Stimulated activated CD8-positive, alpha-beta memory T cell treated with anti-CD3 and anti-CD28 coated beads, Interleukin-15, amount 100 ng/mL, for 1 hour (primary cell): ENCODE measurements around the gene SH3PXD2B.
"Not testable (repeated sequence)": the region's sequence is repeated elsewhere in the genome, so short reads cannot be mapped to it uniquely, and the experiment has no call there.

Experiments
- DNase-seq: peaks from one replicate; pipeline ENCODE4 v3.0.0-alpha.2; 2020; ENCODE audit warnings: low read depth

Gene SH3PXD2B

DNA sequence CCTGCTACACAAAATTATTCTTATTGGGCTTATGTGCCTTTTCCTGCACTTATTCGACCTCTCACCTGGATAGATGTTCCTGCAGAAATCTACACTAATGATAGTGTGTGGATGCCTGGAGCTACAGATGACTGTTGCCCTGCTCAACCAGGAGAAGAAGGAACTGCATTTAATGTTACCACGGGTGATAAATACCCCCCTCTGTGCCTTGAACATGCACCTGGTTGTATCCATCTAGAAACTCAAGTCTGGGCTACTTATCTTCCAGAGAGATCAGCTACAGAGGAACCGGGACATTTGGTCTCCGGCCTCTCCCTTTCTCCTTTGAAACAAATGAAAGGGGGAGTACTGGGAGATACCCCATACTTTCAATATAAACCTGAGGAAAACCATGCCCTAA, 54.5 kb downstream of the SH3PXD2B start:
- DNase-seq, result no peak

GRCh38 chr5:172399336-172399735, 55.0 kb downstream of the SH3PXD2B start:
- no peak for DNase-seq

GRCh38 chr5:172398645-172399044, 55.7 kb downstream of the SH3PXD2B start:
- DNase-seq, result not testable (repeated sequence)

DNA sequence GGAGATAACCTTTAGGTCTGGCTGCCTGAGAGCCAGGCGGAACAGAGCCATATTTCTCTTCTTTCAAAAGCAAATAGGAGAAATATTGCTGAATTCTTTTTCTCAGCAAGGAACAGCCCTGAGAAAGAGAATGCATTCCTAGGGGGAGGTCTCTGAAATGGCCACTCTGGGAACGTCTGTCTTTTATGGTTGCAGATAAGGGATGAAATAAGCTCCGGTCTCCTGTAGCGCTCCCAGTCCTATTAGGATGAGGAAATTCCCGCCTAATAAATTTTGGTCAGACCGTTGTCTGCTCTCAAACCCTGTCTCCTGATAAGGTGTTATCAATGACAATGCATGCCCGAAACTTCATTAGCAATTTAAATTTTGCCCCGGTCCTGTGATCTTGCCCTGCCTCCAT, 57.3 kb downstream of the SH3PXD2B start:
- DNase-seq, result not testable (repeated sequence)

DNA sequence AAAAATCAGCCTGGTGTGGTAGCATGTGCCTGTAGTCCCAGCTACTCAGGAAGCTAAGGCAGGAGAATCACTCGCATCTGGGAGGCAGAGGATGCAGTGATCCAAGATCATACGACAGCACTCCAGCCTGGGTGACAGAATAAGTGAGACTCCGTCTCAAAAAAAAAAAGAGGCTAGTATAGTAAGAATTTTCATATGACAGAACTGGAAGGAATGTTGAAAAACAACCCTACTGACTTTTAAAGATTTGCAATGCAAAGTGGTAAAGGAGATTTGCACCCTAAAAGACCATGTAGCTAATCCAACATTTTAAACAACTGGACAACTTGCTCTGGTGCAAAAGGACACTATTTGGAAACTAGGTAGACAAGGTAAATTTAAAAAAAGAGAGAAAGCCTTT, 58.1 kb downstream of the SH3PXD2B start:
- no peak for DNase-seq

DNA sequence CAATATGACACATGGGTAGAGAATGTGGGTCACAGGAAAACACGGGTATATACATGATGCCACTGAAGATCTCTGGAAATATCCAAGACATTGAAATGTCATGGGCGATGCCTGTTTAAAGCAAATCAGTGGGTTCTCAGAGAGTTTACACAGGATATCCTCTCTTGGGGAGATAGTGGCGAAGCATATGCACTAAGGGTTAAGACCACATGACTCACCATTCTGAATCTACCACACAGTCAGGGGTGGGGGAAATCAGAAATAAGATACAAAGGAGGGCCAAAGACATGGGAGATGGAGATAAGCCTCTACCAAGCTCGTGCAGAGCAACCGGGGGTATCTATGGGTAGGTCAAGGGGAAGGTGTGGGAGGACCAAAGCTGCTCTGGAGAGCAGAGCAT, 58.8 kb downstream of the SH3PXD2B start:
- DNase-seq, result no peak

- DNase-seq, result no peak
Observed at GRCh38 chr5:172389578-172390112, 64.7 kb downstream of the SH3PXD2B start.

DNA sequence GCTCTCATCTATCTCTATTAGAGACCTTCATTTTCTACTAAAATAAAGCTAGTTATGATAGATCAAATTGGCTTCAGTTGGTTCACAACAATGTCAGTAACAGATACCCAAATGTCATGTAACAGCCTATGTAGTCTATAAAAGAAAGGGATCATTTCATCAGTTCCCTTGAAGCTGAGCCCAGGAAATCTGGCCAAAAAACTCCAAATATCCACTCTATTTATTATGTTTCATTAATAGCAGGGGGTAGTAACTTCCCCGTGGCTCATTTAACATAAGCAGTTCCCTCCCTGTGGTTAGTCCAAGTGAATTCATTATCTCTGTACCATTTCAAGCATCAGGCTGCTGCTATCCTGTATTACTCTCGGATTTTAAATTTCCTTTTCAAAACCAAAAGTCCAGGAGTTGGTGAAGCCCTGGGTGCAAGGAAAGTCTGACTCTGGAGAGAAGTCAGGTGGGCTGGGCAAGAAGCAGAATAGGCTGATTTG, 66.0 kb downstream of the SH3PXD2B start:
- no peak for DNase-seq

DNA sequence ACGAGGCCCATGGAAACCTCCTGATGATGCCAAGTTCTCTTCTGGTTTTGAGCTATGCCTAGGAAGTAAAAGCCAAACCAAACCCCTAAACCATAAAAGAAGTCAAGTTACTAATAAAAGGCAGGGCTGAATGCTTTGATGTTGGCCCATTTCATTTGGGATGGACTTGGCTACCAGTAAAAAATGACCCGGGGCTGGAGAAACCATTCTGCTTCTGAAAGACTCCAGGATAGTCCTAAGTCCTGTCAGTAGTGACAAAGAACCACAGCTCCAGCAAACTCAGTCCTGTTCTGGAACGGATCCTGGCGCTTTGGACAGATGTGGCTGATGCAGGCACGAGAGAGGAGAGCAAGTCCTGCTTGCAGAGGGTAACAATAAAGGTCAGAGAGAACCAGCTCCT, 68.6 kb downstream of the SH3PXD2B start:
- DNase-seq, result no peak

DNA sequence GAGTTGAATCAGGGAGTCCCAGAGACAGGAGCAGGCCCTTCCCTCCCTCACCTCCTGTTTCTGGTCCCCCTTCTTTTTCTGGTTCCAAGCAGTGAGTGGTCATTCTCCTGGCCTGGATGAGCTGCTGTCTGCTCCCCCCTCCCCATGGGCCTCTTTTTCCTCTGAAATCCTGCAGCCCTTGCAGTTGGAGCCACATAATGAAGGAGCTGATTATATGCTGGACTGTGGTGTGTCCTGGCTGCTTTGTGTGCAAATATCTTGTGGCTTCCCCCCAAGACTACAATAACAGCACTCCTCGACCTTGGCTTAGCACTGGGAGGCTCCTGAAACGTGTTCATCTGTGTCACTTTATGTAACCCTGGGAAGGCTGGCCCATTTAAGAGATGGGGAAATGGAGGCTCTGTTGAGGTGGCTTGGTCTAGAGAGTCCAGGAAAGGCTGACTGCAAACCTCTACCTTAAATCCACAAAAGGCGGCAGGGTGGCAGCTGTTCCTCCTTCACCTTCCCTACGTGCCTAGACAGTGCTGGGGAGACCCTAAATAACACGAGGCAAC, 69.2 kb downstream of the SH3PXD2B start:
- DNase-seq, result no peak

DNA sequence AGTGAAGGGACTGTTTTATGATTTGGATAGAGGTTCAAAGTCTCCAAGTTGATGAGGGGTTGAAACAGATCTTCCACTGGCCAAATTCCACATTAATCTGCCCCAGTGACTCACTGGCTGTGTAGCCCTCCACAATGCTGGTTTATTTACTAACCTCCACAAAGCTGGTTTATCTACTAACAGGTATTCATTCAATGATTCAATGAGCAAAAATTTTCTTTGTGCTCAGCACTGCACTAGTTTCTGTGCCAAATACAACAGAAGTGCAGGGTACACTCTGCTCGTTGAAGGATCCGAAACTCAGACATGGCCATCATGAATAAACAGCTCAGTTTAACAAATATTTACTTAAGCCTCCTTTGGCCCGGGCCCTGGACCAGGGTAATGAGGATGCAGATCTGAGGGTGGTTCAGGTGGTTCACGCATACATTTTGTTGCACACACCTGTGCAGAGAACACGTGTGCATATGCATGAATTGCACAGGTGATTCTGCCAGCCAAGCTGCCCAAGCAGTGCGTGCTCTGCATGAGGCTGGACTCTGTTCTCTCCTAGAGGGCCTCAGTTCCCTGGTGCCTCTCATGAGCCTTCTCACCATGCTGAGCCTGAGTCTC, 71.0 kb downstream of the SH3PXD2B start:
- no peak for DNase-seq

DNA sequence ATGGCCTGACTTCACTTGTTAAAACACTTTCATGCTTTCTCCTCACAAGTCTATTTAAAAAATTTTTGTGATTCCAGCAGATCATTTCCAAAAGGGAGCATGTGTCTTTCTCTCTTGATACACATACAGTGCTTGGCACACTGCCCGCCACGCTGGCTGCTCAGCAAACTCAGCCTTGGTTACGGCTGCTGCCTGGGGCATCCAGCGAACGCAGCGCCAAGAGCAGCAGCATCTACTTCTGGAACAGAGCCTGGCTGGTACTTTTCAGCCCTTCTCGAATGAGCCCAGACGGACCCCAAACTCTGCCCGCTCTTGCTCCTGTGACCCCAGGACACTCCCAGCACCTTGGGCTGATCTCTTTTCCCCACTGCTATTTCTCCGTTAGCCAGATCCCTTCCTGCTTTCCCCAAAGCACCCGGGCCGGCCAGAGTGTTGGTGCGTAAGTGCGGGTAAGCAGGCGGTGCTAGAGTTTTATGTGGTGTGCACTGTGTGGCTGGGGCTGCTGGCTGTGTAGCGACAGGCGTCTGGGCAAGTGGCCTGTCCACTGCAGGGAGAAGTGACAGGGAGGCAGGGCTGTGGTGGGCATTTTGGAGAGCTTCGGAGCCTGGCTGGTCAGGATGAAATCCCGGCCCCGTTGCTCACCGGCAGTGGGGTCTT, 73.2 kb downstream of the SH3PXD2B start:
- no peak for DNase-seq

DNA sequence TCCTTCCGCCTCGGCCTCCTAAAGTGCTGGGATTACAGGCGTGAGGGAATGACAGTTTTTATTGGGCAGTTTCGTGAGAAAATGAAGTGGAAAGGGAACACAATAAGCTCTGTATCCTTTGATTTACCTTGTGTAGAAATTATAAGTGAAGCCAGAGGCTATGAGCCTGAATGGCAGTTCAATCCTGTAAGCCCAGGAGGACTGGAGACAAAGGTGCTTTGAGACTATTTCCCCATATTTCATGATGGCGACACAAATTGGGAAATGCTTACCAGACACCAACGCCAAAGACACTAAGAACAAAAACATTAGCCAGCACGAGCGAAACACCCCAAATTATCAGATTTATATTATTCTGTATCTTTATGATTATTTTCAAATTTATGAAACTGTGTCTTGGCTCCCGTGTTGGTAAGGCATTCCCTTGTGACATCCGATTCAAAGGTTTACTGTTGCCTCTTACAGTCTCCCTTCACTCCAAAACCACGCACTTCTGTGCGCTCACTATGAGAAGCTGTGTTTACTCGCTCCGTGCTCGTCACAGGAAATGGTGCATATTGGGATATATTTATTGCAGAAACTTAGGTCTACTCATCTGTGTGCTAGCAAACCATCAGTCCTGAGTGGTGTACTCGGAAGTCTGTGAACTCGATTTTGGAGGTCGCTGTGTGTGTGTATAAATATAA, 73.9 kb downstream of the SH3PXD2B start:
- DNase-seq, result no peak

DNA sequence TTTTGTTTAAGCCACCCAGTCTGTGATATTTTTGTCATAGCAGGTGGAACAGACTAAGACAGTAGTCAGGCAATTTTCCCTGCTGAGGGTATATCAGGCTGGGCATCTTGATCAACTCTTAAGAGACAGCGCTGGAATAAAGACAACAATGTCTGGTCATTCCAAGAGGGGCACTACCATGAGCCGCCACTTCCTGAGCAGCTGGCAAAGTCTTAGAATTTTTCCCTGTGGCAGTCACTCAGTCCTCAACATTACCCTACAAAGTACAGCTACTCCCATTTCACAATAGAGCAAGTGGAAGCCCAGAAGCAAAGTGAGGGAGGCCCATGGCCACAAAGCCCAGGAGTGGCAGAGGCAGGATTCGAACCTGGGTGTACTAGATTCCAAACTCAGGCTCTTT, 74.8 kb downstream of the SH3PXD2B start:
- no peak for DNase-seq

DNA sequence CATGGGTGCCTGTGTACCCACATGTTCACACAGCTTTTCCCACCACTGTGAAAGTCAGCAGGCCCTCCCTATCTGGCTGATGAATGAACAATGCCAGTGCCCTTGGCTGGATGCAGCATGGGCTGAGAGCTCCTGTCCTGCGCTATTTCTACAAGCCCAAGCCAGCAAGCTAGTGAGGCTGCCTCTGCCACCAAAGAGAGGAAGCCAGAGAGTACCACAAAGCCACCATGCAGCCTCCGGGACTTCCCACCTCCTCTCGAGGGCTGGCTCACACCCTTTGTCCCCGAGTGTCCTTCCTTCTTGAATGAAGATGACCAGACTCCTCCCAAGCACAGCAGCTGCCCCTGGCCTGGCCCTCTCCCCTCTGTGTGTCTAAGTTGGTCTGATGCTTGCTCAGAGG, 76.5 kb downstream of the SH3PXD2B start:
- no peak for DNase-seq

GRCh38 chr5:172377438-172377837, 76.9 kb downstream of the SH3PXD2B start:
- DNase-seq, result no peak

DNA sequence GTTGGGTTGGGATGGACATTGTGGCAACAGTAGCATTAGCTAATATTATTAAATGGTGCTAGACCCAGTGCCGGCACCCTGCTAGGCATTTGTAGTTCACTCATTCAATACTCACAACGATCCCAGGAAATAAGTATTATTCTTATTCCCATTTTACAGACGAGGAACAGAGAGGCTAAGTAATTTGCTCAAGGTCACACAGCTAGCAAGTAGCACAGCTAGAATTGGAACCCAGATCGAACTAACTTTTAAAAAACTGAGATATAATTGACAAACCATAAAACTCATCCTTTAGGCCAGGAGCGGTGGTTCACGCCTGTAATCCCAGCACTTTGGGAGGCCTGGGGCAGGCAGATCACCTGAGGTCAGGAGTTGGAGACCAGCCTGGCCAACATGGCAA, 79.5 kb downstream of the SH3PXD2B start:
- no peak for DNase-seq

- DNase-seq, result no peak
Observed at GRCh38 chr5:172373680-172374079, 80.6 kb downstream of the SH3PXD2B start.

DNA sequence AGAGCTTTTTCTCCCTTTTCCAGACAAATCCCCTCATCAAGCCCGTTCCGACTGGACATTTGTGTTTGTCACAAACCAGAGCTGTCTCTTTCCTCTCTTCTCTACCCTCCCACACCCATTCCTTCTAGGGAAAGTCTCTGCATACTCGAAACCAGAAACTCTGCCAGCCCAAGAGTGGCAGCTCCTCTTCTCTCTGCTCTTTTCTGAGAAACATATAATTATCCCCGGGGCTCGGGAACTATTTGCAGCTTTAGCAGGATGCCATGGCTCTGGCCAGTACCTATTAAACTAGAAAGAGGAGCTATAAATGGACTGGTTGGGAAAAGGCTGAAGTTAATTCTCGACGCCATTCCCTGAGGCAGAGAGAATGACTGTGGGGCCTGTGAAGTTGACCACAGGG, 82.6 kb downstream of the SH3PXD2B start:
- DNase-seq, result no peak

GRCh38 chr5:172370648-172371545, 83.4 kb downstream of the SH3PXD2B start:
- DNase-seq, result no peak

DNA sequence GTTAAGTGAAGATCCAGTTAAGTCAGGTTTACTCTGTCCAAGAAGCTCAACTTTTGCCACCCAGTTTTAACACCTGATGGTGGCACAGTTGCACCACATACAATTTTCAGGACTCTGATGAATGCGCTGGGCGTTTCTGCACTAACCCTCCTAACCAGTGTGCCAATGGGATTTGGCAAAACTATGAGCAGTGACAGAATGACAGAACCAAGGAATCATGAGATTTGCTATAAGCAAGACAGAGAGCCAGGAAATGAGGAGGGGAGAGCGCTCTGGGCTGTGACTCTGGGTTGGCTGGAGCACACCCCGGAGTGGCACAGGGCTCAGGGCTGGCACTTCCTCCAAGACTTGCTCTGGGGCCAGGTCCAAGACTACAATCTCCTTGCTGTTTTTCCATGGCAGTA, 84.1 kb downstream of the SH3PXD2B start:
- DNase-seq, result no peak

- not testable (repeated sequence) for DNase-seq
Observed at GRCh38 chr5:172368699-172369098, 85.6 kb downstream of the SH3PXD2B start.
